Keratinocyte (primary cell): ENCODE results near the gene CDON. TPM values are rescaled to one million over a fixed set of nuclear protein-coding genes. Genes with fewer than 3 reads are reported as not detected.
A peak's percentile ranks its signal among the peaks of the same experiment; 100 is the strongest.

Source experiments
- DNase-seq: peaks from one replicate; pipeline ENCODE4 v3.0.0-alpha.2; 2011; ENCODE audit warnings: low read depth, missing footprints, low spot score
- FAIRE-seq: peaks from 2 replicates; lab custom pipeline; 2011; peaks lifted over from hg19 to GRCh38; lab: Jason Lieb, UNC
- H2AFZ ChIP-seq: 2 replicates; pipeline ENCODE4 v1.6.0; 2012; ENCODE audit warnings: low read length, control low read depth, inconsistent platforms; ENCODE audit not compliant: control insufficient read depth
- H3K27ac ChIP-seq: 2 replicates; pipeline ENCODE4 v1.5.1; 2011; ENCODE audit warnings: low read length; ENCODE audit not compliant: control insufficient read depth, insufficient read depth
- H3K27me3 ChIP-seq: 3 replicates; pipeline ENCODE4 v1.6.0; 2011; ENCODE audit warnings: low read length; ENCODE audit not compliant: control insufficient read depth, insufficient read depth; ENCODE audit errors: extremely low read depth
- H3K36me3 ChIP-seq, 2 experiments: 2 replicates in 1 of 2; 3 replicates in 1 of 2; pipeline ENCODE4 v1.5.1; 2011; ENCODE audit warnings: low read length in 2 of 2, mild to moderate bottlenecking in 1 of 2; ENCODE audit not compliant: control insufficient read depth in 2 of 2, insufficient read depth in 2 of 2; ENCODE audit errors: extremely low read depth in 1 of 2
- H3K4me1 ChIP-seq: 3 replicates; pipeline ENCODE4 v1.5.1; 2011; ENCODE audit warnings: low read length; ENCODE audit not compliant: control insufficient read depth, insufficient read depth; ENCODE audit errors: extremely low read depth
- H3K4me2 ChIP-seq: 3 replicates; pipeline ENCODE4 v1.6.0; 2011; ENCODE audit warnings: low read depth, low read length; ENCODE audit not compliant: control insufficient read depth, insufficient read depth; ENCODE audit errors: extremely low read depth
- H3K4me3 ChIP-seq, 3 experiments: fragments of 200-600 bp in 1 of 3; sonication (generic) in 1 of 3; 2 replicates in 2 of 3; 3 replicates in 1 of 3; pipeline ENCODE4 v1.5.1; 2011 to 2016; ENCODE audit warnings: low read length in 3 of 3, mild to moderate bottlenecking in 3 of 3, control low read depth in 2 of 3, inconsistent platforms in 1 of 3, low read depth in 1 of 3, mixed read lengths in 1 of 3, mixed run types in 1 of 3, moderate library complexity in 1 of 3; ENCODE audit not compliant: control insufficient read depth in 2 of 3, insufficient read depth in 2 of 3; ENCODE audit errors: extremely low read depth in 1 of 3
- H3K79me2 ChIP-seq: 2 replicates; pipeline ENCODE4 v1.6.0; 2012; ENCODE audit warnings: low read length; ENCODE audit not compliant: control insufficient read depth, insufficient read depth
- H3K9ac ChIP-seq: 3 replicates; pipeline ENCODE4 v1.6.0; 2011; ENCODE audit warnings: low read length; ENCODE audit not compliant: control insufficient read depth, insufficient read depth; ENCODE audit errors: extremely low read depth
- H3K9me1 ChIP-seq: 3 replicates; pipeline ENCODE4 v1.6.0; 2011; ENCODE audit warnings: low read length; ENCODE audit not compliant: control insufficient read depth, insufficient read depth; ENCODE audit errors: extremely low read depth
- H3K9me3 ChIP-seq: 2 replicates; pipeline ENCODE4 v1.5.1; 2012; ENCODE audit warnings: low read depth, low read length; ENCODE audit not compliant: control insufficient read depth
- H4K20me1 ChIP-seq: 3 replicates; pipeline ENCODE4 v1.6.0; 2011; ENCODE audit warnings: low read length; ENCODE audit not compliant: control insufficient read depth, insufficient read depth; ENCODE audit errors: extremely low read depth
- CTCF ChIP-seq, 3 experiments: IDR thresholded peaks in 1 of 3; conservative IDR thresholded peaks in 1 of 3; optimal IDR thresholded peaks in 1 of 3; 2 replicates in 2 of 3; 3 replicates in 1 of 3; pipeline versions ENCODE3 to v1.5.1; 2011; ENCODE audit warnings: low read length in 3 of 3, mild to moderate bottlenecking in 3 of 3, moderate library complexity in 2 of 3, control low read depth in 1 of 3, inconsistent platforms in 1 of 3; ENCODE audit not compliant: insufficient read depth in 2 of 3; ENCODE audit errors: extremely low read depth in 1 of 3
- EZH2 ChIP-seq: IDR thresholded peaks from one replicate; pipeline ENCODE4 v1.6.1; 2012; ENCODE audit warnings: inconsistent platforms, mild to moderate bottlenecking, low read length, moderate library complexity
- dilution Hi-C: fragments of 300-500 bp; cut with MboI; formaldehyde crosslinking; loops from one replicate; pipeline ENCODE4 v1.7.0; 2020; ENCODE audit warnings: low sequenced_read_pairs; ENCODE audit not compliant: extremely low pct_ligation_motif_present
- polyA plus RNA-seq, 5 experiments: library from polyadenylated mRNA; depleted of rRNA in 3 of 5; stranded (reverse) in 3 of 5; stranded (forward) in 1 of 5; unstranded in 1 of 5; fragments of >200 nt; gene quantifications; 1 replicate in 1 of 5; 2 replicates in 3 of 5; 3 replicates in 1 of 5; pipeline versions ENCODE4 v1.2.1 to v1.2.3, GENCODE V29; 2011 to 2012; ENCODE audit warnings: missing spikeins in 2 of 5, low read depth in 1 of 5, low replicate concordance in 1 of 5

CDON gene
- polyA plus RNA-seq, 1 donor (not counting 4 experiments of a cell fraction or from before 2014, with no cell fraction given), result 1.0 TPM

DNA sequence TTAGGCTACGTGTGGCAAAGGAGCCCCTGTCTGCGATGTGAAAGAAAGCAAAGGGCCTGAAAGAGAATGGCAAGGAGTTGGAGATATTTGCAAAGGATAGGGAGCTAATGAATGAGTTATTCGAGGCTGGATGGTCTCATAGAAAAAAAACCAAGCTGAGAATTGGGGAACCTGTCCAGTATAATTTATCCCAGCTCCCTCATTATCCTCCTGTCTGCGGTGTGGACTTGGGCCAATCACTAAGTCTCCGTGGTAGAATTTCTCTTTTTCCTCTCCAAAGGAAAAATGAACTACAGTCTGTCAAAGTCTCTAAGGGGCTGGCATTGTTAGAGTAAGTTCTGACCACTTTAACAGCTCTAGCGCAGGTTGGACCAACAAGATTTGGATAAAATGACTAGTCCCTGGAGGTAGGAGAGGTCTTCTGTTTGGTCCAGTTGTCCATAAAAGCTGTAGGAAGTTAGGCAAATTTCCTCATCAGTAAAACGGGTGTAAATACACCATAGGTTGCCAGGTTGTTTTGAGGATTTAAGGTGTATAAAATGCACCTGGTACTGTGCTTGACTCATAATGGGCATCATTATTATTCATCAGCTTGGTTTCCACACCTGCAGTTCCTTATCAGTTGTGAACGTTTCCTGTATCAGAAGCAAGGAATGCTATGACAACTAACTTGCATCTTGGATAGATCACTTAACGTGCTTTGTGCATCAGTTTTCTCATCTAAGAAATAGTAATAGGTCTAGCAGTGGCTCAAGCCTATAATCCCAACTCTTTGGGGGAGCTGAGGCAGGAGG is 10.3 kb upstream of the CDON start:
- H3K4me2 ChIP-seq, result no peak overlapping the region
- no peak overlapping the region for H3K9ac ChIP-seq
- no peaks in the 10 kb centered on the region for H3K36me3 ChIP-seq
- H4K20me1 ChIP-seq, result no peaks in the 10 kb centered on the region
- no peak overlapping the region for H3K27ac ChIP-seq
- no peak overlapping the region for H2AFZ ChIP-seq
- DNase-seq, result no peak
- dilution Hi-C loops, result no loop called here
- no peak overlapping the region for H3K4me3 ChIP-seq
- peak; percentile 77 for FAIRE-seq
- H3K9me1 ChIP-seq, result no peaks in the 10 kb centered on the region
- H3K79me2 ChIP-seq, result no peaks in the 10 kb centered on the region
- peaks cover 3% of the 10 kb centered on the region for H3K4me1 ChIP-seq
- no peak for TF ChIP-seq CTCF (optimal IDR thresholded peaks at IDR 0.05 in 1 of 3, IDR thresholded peaks at IDR 0.05 in 1 of 3, conservative IDR thresholded peaks at IDR 0.05 in 1 of 3; ENCODE audit: extremely low read depth in 1 of 3, insufficient read depth in 2 of 3, low read length in 3 of 3)
- no peak for TF ChIP-seq EZH2
- no peaks in the 10 kb centered on the region for H3K9me3 ChIP-seq
- no peaks in the 10 kb centered on the region for H3K27me3 ChIP-seq

DNA sequence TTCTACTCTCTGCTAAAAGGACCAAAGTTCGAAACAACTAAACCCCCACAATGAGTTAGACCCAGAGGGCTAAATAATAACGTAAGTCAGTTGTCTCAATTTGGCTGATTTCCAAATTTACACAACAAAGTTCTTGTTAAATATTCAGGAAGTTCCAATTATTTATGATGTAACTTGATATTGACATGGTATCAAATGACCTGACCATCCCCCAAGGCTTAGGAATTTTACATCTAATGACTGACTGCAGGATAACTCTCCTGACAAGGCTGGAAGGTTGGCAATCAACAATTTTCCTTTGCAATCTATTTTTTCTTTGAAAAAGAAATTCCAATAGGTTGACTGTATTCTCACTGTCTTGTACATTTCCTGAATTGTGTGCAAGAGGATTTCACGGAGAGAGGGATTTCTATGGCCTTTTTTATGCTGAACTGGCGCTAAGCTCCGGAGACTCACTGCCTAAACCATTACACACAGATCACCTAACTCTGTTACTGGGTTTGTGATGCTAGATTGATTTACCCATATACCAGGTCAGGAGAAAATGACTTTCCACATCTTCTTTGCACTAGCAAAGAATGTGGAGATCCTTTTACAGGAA is 9.6 kb upstream of the CDON start:
- H3K9me3 ChIP-seq, result no peaks in the 10 kb centered on the region
- no peaks in the 10 kb centered on the region for H3K79me2 ChIP-seq
- no peak overlapping the region for H3K4me3 ChIP-seq
- H4K20me1 ChIP-seq, result no peaks in the 10 kb centered on the region
- H3K36me3 ChIP-seq, result no peaks in the 10 kb centered on the region
- no peak overlapping the region for H3K4me2 ChIP-seq
- H3K27ac ChIP-seq, result no peak overlapping the region
- no peak overlapping the region for H2AFZ ChIP-seq
- no peak for TF ChIP-seq CTCF (optimal IDR thresholded peaks at IDR 0.05 in 1 of 3, IDR thresholded peaks at IDR 0.05 in 1 of 3, conservative IDR thresholded peaks at IDR 0.05 in 1 of 3; ENCODE audit: extremely low read depth in 1 of 3, insufficient read depth in 2 of 3, low read length in 3 of 3)
- TF ChIP-seq EZH2, result no peak
- no peaks in the 10 kb centered on the region for H3K27me3 ChIP-seq
- DNase-seq (no peak), FAIRE-seq (no peak)
- peaks cover 3% of the 10 kb centered on the region for H3K4me1 ChIP-seq
- dilution Hi-C loops, result no loop called here
- no peaks in the 10 kb centered on the region for H3K9me1 ChIP-seq
- no peak overlapping the region for H3K9ac ChIP-seq
